GM21723 (cell line): ENCODE data around the gene CACNA1I.

ENCODE experiments used
- ATAC-seq: cut with Tn5 transposase; IDR thresholded peaks from one replicate; pipeline ENCODE4 v1.9.1; 2021; ENCODE audit warnings: mild to moderate bottlenecking, moderate library complexity; ENCODE audit not compliant: unreplicated experiment

Gene CACNA1I

DNA sequence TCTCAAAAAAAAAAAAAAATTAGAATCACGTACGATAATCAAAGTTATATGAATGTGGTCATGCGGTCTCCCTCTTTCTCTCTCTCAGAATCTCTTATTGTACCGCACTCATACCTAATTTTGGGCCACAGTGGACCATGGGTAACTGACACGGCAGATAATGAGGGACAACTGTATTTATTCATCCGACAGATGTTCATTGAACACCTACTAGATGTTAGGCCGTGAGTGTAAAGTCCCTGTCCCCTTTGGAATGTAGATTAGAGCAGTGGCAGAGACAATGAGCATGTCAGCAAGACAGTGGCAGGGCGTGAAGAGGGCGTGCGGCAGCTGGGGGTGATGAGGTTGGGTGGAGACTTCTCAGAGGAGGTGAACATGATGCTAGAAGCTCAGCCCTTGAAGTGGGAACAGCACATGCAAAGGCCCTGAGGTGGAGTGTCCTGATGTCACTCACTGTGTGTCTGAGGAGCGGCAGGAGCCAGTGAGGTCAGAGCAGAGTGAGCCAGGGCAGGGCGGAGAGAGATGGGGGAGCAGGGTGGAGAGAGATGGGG is 25.1 kb downstream of the CACNA1I start:
- ATAC-seq = no peak

DNA sequence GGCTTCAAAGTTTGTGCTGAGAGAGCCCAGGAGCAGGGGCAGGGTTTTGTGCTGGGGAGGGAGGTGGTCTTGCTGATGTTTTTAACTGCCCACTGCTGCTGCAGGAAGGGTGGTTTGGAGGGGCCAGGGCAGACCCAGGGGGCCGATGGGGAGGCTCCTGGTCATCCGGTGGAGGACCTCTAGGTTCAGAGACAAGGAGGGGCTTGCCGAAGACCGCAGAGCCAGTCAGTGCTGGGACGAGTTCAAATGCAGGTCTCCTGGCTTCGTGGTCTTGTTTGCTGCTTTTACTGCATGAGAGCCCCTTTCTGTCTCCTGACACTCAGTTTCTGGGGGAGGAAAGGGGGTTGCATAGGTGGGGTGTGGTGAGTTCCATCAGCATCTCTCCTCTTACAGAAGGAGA is 26.0 kb downstream of the CACNA1I start:
- no peak for ATAC-seq

DNA sequence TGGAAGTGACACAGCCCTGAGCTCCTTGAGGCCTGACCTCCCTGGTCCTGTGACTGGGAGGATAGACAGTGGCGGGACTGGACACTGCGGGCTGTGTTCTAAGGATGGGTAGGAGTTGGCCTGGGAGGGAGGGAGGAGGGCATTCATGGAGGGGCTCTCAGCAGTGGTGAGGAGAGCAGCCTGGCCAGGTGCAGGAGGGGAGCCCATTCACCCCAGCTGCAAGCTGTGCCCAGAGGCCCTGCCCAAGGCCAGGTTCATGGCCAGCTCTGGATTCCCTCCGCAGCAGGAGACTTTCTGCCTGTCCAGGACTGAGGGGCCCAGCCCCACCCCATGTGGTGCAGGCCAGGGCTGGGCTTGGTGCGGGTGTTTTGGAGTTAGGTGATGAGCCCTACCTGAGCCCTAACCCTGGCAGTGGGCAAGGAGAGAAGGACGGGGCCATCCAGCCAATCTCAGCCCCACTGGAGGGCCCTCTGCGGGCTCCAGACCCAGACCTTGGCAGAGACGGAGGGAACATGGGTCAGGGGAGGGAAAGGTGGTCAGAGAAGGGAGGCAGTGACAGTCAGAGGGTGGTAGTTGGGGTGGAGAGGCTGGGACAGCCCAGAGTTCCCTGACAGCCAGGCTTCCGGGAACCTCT is 26.8 kb downstream of the CACNA1I start:
- no peak for ATAC-seq

DNA sequence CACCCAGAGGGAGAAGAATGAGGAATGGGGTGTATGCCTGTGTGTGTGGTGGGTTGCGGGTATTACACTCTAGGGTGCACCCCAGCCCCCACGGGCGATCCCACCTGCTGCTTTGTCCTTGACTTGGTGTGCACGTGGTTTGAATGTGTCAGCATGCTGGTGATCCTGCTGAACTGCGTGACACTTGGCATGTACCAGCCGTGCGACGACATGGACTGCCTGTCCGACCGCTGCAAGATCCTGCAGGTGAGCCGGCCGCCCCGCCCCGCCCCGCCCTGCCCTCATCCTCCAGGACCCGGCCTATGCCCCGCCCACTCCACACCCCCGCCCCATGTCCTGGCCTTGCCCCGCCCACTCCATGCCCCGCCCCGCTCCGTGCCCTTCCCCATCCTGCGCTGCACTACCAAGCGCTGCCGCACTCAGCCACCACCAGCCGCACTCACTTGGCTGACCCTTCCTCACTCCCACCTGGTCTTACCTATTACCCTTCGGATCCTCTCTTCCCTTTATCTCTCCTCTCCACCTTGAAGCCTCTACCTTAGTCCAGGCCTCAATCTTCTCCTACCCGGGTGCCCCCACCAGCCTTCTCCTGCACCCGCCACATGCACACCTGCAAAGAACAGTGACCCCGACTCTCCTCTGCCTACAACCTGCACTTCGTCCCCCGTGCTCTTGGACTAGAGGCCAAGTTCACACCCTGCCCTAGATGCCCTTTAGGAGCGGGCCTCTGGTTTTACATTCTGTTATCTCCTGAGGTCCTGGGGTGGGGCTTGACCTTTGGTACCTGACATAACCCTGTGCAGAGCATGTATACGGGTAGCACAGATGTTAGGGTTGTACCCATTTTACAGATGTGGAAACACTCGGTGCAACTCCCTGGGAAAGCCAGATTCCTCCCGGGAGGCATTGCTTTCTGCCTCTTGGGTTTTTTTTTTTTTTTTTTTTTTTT is 27.7 kb downstream of the CACNA1I start:
- ATAC-seq = no peak

DNA sequence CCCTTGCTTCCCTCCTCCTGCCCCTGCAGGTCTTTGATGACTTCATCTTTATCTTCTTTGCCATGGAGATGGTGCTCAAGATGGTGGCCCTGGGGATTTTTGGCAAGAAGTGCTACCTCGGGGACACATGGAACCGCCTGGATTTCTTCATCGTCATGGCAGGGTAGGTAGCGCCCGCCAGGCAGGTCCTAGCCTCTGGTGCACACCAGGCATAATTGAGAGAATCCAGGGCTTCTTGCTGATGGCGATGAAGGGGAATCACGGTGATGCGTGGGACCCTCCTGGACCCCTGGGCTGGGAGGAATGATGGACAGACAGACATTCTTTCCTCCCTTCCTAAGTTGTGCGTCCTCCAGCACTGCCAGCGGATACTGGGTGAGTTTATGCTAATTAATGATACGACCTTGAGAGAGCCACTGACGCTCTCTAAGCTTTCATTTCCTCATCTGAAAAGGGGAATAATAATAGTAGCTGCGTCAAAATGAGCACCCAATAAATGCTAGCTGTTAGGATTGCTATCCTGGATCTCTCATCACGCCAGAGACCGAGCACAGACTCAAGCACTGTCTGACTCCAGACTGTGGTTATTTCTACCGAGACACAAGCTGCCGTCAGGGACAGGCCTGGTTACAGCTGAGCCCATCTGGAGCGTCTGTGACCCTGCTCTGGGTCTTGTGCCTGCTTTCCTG is 30.1 kb downstream of the CACNA1I start:
- ATAC-seq = no peak

DNA sequence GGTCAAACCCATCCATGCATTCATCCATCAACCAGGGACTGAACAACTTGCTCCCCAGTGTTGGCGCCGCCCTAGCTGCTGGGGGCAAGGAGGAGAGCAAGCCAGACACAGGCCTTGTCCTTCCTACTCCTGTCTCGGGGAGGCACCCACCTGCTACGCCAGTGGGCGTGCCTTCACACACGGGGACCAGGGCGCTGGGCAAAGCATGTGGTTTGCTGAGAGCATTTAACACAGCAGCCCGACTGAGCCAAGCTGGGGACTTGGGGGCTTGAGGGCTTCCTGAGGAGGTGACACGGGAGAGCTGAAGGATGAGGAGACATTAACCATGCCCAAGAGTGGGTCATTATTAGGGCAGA is 30.6 kb downstream of the CACNA1I start:
- ATAC-seq = no peak

DNA sequence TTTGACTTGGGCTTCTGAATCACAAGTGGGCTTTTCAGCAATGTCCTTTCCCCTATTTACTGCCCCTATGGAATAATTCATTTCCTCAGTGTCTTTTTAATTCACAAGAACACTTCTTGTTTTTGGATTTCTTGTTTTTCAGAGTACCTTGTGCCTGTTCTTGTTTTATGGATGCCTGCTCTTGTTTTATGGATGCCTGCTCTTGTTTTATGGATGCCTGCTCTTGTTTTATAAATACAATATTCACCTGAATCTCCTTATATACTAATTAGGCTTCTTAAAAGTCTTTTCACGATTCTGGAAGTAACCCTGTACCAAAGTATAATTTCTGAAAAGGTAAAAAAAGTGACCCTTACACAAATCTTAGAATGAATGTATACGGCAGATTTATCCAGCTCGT is 32.8 kb downstream of the CACNA1I start:
- ATAC-seq = no peak

DNA sequence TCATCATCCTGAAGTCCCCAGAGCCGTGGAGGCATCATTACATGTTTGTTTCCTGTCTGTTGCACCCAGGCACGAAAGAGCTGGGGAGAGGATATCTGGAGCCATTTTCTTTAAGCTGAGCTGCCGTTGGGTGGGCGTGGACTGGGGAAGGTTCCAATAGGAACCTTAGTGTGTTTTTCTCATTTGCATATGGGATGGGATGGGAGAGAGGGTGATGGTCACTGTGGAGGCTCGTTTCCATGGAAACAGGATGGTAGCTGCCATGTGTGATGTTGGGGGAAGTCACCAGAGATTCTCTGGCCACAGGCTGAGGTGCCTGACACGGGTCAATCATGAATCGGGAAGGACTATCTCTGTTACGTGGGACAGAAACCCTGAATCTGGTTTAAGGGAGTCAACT is 39.7 kb downstream of the CACNA1I start:
- no peak for ATAC-seq

DNA sequence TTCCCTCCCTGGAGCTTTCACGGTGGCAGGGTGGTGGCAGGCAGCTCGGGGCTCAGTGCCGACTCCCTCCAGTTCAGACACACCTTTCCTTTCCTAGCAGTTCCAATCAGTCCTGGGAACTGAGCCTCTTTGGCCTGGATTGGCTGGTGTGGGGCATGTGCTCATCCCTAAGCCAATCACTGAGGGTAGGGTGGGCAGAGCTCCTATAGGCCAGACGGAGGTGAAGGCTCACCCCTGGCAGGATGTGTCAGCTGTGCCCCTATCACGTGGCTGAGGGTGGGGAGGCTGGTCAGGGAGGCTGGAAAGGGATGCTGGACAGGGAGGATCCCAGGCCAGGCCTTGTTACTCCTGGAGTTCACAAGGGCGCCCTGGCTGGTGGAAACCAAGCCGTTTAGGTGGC is 40.2 kb downstream of the CACNA1I start:
- ATAC-seq = no peak

DNA sequence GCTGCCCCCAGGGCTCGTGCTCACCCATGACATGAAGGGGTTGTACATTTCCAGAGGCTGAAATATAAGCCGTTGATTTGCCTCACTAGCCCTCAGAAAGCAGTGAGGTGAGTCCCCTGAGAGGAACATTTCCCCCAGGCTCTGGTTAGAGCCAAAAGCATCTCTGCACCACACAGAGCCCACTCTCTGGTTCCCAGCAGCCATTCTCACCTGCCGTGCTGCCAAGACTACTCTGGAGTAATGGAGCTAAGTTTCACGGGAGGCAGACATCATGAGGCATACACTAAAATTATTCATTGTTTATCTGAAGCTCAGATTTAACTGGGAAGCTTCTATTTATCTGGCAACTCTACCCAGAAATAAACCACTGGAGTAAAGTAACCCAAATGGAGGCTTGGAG is 40.8 kb downstream of the CACNA1I start:
- no peak for ATAC-seq

DNA sequence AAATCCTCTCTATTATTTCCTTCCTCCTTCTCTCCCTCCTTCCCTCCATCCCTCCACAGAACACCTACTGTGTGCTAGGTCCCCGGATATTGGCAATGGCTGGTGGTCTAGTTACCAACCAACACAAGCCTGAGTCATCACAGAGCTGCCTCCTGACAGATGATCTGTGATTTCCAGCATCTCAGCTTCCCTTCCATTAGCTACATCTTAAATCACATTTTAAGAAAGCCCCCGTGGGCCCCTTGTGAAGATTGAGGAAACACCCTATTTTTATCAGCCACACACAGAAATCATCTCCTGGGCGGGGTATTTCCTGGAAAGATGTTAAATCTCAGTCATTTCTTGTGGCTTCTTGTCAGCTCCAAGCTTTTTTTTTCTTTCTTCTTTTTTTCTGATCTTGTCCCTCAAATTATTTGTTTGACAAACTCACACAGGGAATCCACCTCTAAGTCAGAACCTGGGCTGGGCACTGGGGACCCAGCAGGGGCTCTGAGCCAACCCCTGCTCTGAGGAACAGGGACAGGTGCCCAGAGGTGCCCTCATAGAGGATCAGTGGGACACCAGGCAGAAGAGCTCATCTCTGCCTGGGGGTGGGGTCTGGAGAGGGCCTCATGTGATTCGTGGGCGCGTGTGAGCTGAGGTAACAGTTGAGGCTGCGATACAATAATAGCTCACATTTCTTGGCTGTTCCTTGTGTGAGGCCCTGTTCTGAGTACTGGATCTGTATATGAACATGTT is 42.4 kb downstream of the CACNA1I start:
- no peak for ATAC-seq

DNA sequence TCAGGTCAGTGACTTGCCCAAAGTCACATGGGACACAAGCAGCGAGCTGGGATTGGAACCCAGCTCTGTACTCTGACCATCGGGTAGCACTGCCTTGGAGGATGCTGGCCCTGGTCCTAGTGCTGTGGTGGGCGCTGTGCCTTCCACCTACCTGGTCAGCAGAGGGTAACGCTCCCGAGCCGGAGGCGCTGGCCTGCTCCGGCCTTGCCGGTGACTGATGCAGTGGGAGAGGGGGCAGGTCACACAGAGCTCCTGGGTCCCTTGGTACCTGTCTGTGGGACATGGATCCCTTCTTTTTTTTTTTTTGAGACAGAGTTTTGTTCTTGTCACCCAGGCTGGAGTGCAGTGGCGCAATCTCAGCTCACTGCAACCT is 43.0 kb downstream of the CACNA1I start:
- no peak for ATAC-seq

DNA sequence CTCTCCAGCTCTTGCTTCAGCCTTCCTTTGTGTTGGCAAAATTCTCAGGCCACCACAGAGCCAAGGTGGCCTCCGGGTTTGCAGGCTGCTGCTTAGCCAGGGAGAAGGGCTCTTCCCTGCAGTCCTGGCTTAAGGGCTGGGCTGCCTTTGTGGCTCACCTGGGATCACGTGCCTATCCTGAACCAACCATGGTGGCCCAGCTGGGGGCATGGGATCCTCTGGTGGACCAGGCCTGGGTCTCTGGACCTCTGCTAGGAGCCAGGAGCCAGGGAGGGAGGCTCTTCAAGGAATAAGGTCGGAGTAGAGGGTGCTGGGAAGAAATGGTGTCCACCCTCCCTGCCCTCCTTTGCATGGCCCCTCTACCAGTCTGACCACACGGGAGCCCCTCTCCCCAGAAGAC is 43.9 kb downstream of the CACNA1I start:
- ATAC-seq = no peak

DNA sequence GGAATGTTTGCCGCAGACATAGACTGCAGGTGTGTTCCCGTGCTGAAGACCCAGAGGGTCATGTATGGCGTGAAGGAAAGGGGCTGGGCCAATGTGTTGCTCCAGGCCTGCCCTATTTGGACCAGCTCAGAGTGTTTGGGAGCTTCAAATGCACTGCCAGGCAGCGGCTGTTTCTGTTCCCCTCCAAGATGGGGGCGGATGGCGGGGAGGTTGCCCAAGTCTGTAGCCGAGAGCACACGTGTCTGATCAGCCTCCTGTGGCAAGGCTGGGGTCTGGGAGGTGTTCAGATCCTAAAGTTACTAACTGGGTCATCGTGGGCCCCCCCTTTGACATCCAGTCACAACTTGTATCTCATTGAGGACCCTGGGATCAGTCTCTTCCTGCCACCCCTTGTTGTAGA is 45.5 kb downstream of the CACNA1I start:
- ATAC-seq = no peak

DNA sequence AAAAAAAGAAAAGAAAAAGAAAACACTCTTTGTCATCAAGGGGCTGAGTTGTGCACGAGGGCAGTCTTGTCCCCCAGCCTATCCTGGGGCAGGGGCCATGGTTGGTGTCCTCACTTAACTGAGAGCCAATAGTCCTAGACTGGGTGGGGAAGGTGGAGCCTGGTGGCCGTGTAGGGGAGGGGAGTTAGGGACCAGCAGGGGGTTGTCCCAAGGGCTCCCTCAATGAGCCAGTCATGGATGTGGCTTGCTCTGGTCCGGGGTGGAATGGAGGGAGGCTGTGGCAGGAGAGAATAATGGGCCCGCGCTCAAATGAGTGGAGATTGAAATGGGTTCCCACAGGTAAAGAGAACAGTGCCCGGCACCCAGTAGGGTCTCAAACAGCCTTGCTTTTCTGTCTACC is 46.2 kb downstream of the CACNA1I start:
- ATAC-seq = no peak

DNA sequence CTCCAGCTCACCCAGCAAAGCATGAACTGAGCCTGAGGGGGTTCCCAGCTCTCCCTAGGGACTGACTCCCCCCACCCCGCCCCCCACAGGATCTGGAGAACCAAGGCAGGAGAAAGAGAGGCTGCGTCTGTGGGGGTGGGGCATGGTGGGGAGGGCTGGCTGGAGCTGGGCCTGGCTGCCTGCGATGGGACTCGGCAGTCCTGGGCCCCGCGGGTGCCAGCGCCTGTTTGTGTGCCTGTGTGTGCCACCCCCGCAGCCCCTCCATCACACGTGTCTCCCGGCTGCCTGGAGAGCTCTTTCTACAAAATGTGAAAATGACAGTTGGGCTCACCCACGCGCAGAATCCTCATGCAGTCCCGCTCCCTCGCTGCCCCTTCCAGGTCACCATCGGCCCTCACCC is 46.8 kb downstream of the CACNA1I start:
- ATAC-seq = no peak

DNA sequence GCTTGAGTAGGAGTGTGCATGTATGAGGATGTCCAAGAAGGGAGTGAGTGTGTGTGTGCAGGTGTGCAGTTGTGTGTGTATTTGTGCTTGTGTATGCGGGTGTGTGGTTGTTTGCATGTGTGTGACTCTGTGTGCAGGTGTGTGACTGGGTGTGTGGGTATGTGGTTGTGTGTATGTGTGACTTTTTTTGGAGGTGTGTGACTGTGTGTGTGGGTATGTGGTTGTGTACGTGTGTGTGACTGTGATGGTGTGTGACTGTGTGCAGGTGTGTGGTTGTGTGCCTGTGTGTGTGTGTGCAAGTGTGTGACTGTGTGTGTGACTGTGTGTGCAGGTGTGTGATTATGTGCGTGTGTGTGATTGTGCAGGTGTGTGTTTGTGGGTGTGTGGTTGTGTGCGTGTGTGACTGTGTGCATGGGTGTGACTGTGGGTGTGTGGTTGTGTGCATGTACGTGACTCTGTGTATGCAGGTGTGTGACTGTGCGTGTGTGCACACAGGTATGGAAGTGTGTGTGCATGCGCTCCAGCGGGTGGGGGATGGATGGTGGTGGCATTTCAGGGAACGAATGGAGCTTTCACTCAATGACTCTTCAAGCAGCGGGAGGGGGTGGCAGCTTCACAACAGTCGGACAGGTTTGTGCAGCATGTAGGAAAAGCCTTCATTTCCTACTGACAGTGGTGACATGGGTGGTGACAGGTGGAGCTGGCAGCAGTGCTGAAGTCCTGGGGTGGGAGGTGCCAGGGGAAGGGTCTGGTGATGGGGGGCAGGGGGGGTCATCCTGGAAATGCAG is 47.6 kb downstream of the CACNA1I start:
- ATAC-seq = no peak

DNA sequence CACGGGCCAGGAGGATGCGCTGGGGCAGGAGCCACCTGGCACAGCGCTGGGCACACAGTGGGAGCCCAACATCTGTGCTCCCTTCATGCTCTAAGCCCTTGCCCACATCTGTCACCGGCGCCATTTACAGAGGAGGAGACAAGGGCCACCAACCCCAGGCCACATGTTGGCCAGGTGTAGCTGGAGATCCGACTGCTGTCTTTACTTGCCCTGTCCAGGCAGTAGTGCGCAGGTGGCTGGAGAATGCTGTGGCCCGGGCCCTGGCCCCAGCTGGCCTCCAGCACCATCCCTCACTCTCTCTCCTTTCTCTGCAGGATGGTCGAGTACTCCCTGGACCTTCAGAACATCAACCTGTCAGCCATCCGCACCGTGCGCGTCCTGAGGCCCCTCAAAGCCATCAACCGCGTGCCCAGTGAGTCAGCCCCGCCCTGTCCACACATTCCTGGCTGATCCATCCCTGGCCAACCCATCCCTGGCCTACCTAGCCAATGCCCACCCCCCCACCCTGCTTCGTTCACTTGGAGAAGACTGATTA is 48.5 kb downstream of the CACNA1I start:
- no peak for ATAC-seq

DNA sequence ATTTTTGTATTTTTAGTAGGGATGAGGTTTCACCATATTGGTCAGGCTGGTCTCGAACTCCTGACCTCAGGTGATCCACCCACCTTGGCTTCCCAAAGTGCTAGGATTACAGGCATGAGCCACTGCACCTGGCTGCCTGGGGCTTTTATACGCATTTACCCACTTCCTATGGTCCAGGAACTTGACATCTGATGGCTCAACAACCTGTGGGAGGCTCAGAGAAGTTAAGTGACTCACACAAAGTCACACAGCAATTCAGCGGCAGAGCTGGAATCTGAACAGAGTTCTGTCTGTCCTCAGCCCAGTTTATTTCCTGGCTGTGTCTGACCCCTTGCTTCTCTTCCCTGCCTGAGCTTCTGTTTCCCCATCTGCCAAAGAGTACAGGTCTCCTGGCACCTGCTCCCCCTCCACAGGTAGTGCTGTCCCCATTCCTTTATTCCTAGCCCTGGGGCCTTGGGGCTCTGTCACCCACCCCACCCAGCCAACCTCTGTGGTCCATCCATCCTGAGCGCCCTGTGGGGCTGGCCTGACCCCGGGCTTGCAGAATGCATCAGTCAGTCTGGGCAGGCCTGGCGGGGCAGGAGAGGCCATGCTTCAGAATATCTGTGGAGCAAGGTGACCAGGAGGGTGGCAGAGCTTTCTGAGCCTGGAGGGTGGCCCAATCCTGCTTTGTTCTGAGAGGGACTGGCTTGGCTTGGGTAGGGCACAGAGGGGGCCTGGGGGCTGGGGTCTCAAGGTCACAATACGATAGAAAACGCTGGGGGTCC is 50.6 kb downstream of the CACNA1I start:
- ATAC-seq = no peak
